H1 (cell line): Measurements from ENCODE around the gene ANO6. TPM values are rescaled to one million over a fixed set of nuclear protein-coding genes. Genes with fewer than 3 reads are reported as not detected.

ENCODE experiments used
- CTCF ChIA-PET: fragments of 300-600 bp; sonication (Branson Sonifier 250); formaldehyde crosslinking; loops from one replicate; lab custom pipeline; 2021; ENCODE audit not compliant: partially characterized antibody; lab: Charles Lee
- POLR2A ChIA-PET: fragments of 300-600 bp; sonication (Branson Sonifier 250); formaldehyde crosslinking; loops from one replicate; lab custom pipeline; 2021; ENCODE audit warnings: inconsistent platforms; ENCODE audit not compliant: partially characterized antibody; lab: Charles Lee
- DNase-seq, 2 experiments: peaks; one replicate each; pipeline versions ENCODE4 v3.0.0 to v3.0.0-alpha.2; 2010 to 2022; ENCODE audit warnings: low spot score in 2 of 2, low read depth in 1 of 2, mixed read lengths in 1 of 2
- FAIRE-seq: peaks from 2 replicates; lab custom pipeline; 2011; peaks lifted over from hg19 to GRCh38; lab: Jason Lieb, UNC
- H2AFZ ChIP-seq: 2 replicates; pipeline ENCODE4 v1.8.1; 2012; ENCODE audit warnings: low read length, inconsistent platforms
- H2AK5ac ChIP-seq: 2 replicates; pipeline ENCODE4 v1.6.1; 2013; ENCODE audit warnings: low read depth, low read length
- H2BK120ac ChIP-seq: replicated peaks from 2 replicates; pipeline ENCODE3; 2013; ENCODE audit warnings: low read depth, low read length, inconsistent platforms
- H2BK12ac ChIP-seq: 2 replicates; pipeline ENCODE4 v1.6.1; 2013; ENCODE audit warnings: low read depth, low read length
- H2BK15ac ChIP-seq: 2 replicates; pipeline ENCODE4 v1.6.1; 2013; ENCODE audit warnings: low read length
- H2BK20ac ChIP-seq: 2 replicates; pipeline ENCODE4 v1.6.1; 2013; ENCODE audit warnings: low read length
- H2BK5ac ChIP-seq: 2 replicates; pipeline ENCODE4 v1.6.1; 2013; ENCODE audit warnings: low read depth, low read length
- H3K14ac ChIP-seq: 2 replicates; pipeline ENCODE4 v1.6.1; 2013; ENCODE audit warnings: inconsistent platforms; ENCODE audit not compliant: insufficient read length
- H3K18ac ChIP-seq: 2 replicates; pipeline ENCODE4 v1.6.1; 2013; ENCODE audit warnings: low read length; ENCODE audit errors: extremely low read depth
- H3K23ac ChIP-seq: 2 replicates; pipeline ENCODE4 v1.6.1; 2013; ENCODE audit warnings: inconsistent platforms; ENCODE audit not compliant: insufficient read length
- H3K23me2 ChIP-seq: 2 replicates; pipeline ENCODE4 v1.6.1; 2013; ENCODE audit warnings: low read depth, low read length
- H3K27ac ChIP-seq: 2 replicates; pipeline ENCODE4 v1.6.1; 2011; ENCODE audit warnings: low read depth, low read length, inconsistent platforms
- H3K27me3 ChIP-seq, 4 experiments: replicated peaks in 1 of 4; 1 replicate in 1 of 4; 2 replicates in 3 of 4; pipeline versions ENCODE4 v1.6.1 to v1.8.1; 2011 to 2013; ENCODE audit warnings: low read length in 3 of 4, mild to moderate bottlenecking in 3 of 4, inconsistent platforms in 2 of 4, mixed read lengths in 2 of 4, moderate library complexity in 1 of 4; ENCODE audit not compliant: control insufficient read depth in 3 of 4, insufficient read depth in 3 of 4; ENCODE audit errors: extremely low read depth in 1 of 4
- H3K36me3 ChIP-seq, 4 experiments: 2 replicates each; pipeline versions ENCODE4 v1.6.1 to v1.8.1; 2011 to 2013; ENCODE audit warnings: mild to moderate bottlenecking in 4 of 4, low read length in 3 of 4, moderate library complexity in 2 of 4, control low read depth in 1 of 4, inconsistent platforms in 1 of 4; ENCODE audit not compliant: insufficient read depth in 4 of 4, control insufficient read depth in 2 of 4
- H3K4ac ChIP-seq: replicated peaks from 2 replicates; pipeline ENCODE3; 2013; ENCODE audit warnings: low read length, low read depth, mixed read lengths, inconsistent platforms; ENCODE audit not compliant: insufficient read length
- H3K4me1 ChIP-seq, 4 experiments: replicated peaks in 1 of 4; 1 replicate in 1 of 4; 2 replicates in 3 of 4; pipeline versions ENCODE4 v1.6.1 to v1.8.1; 2011 to 2013; ENCODE audit warnings: low read length in 3 of 4, inconsistent platforms in 2 of 4, mixed read lengths in 1 of 4; ENCODE audit not compliant: insufficient read depth in 4 of 4, control insufficient read depth in 3 of 4
- H3K4me2 ChIP-seq, 2 experiments: 2 replicates each; pipeline versions ENCODE4 v1.6.1 to v1.8.1; 2011 to 2013; ENCODE audit warnings: low read depth in 2 of 2, low read length in 2 of 2, control low read depth in 1 of 2, inconsistent platforms in 1 of 2, mild to moderate bottlenecking in 1 of 2; ENCODE audit not compliant: insufficient read depth in 1 of 2
- H3K4me3 ChIP-seq, 4 experiments: fragments of 200-600, 300-600 bp in 1 of 4; sonication (generic), shearing (Covaris generic), sonication (Bioruptor Twin) in 1 of 4; 2 replicates each; pipeline versions ENCODE4 v1.5.1 to v1.8.1; 2011 to 2016; ENCODE audit warnings: low read length in 4 of 4, low read depth in 3 of 4, control low read depth in 2 of 4, inconsistent platforms in 2 of 4, mild to moderate bottlenecking in 2 of 4, mixed read lengths in 1 of 4, moderate library complexity in 1 of 4; ENCODE audit not compliant: insufficient read depth in 2 of 4; ENCODE audit errors: extremely low read depth in 1 of 4
- H3K56ac ChIP-seq: replicated peaks from 2 replicates; pipeline ENCODE3; 2013; ENCODE audit warnings: low read depth, mild to moderate bottlenecking, mixed read lengths, low read length, inconsistent platforms; ENCODE audit not compliant: insufficient read length
- H3K79me1 ChIP-seq: 2 replicates; pipeline ENCODE4 v1.6.1; 2013; ENCODE audit warnings: low read depth, low read length, control low read depth
- H3K79me2 ChIP-seq, 2 experiments: 2 replicates each; pipeline versions ENCODE4 v1.6.1 to v1.8.1; 2012 to 2013; ENCODE audit warnings: low read length in 2 of 2, mild to moderate bottlenecking in 2 of 2, inconsistent platforms in 1 of 2; ENCODE audit not compliant: insufficient read depth in 2 of 2, control insufficient read depth in 1 of 2
- H3K9ac ChIP-seq, 4 experiments: replicated peaks in 1 of 4; 1 replicate in 1 of 4; 2 replicates in 3 of 4; pipeline versions ENCODE4 v1.6.1 to v1.8.1; 2011 to 2013; ENCODE audit warnings: low read depth in 3 of 4, low read length in 3 of 4, control low read depth in 2 of 4, mild to moderate bottlenecking in 2 of 4, moderate library complexity in 2 of 4, inconsistent platforms in 1 of 4; ENCODE audit errors: extremely low read depth in 1 of 4
- H3K9me3 ChIP-seq, 2 experiments: 2 replicates each; pipeline versions ENCODE4 v1.6.1 to v1.8.1; 2012 to 2013; ENCODE audit warnings: mild to moderate bottlenecking in 2 of 2, moderate library complexity in 2 of 2, control low read depth in 1 of 2, inconsistent platforms in 1 of 2, low read depth in 1 of 2, low read length in 1 of 2, mixed read lengths in 1 of 2; ENCODE audit not compliant: insufficient read depth in 2 of 2
- H4K20me1 ChIP-seq, 2 experiments: replicated peaks in 1 of 2; 2 replicates each; pipeline versions ENCODE3 to v1.8.1; 2011 to 2013; ENCODE audit warnings: inconsistent platforms in 2 of 2, low read length in 2 of 2, mild to moderate bottlenecking in 1 of 2; ENCODE audit not compliant: insufficient read depth in 2 of 2, control insufficient read depth in 1 of 2
- H4K5ac ChIP-seq: 2 replicates; pipeline ENCODE4 v1.6.1; 2013; ENCODE audit warnings: low read length, low read depth, mixed read lengths, inconsistent platforms; ENCODE audit not compliant: insufficient read length
- H4K8ac ChIP-seq: 2 replicates; pipeline ENCODE4 v1.8.0; 2013; ENCODE audit warnings: mild to moderate bottlenecking, moderate library complexity, low read length, inconsistent platforms; ENCODE audit not compliant: insufficient read depth; ENCODE audit errors: extremely low read depth
- H4K91ac ChIP-seq: replicated peaks from 2 replicates; pipeline ENCODE3; 2013; ENCODE audit warnings: low read length, mixed read lengths, inconsistent platforms; ENCODE audit not compliant: insufficient read length
- ATF2 ChIP-seq: IDR thresholded peaks from 2 replicates; pipeline ENCODE4 v1.6.1; 2012; ENCODE audit warnings: low read length, inconsistent platforms
- BRCA1 ChIP-seq: IDR thresholded peaks from 2 replicates; pipeline ENCODE4 v1.6.1; 2012; ENCODE audit warnings: low read depth, low read length, improper control_type of control experiment
- CBX5 ChIP-seq: fragments of 300-800, 300-1000 bp; sonication (generic); IDR thresholded peaks from 2 replicates; pipeline ENCODE4 v1.7.1; 2016; ENCODE audit warnings: antibody characterized with exemption, low read length, low read depth
- MAFK ChIP-seq: IDR thresholded peaks from 2 replicates; pipeline ENCODE4 v1.6.1; 2012; ENCODE audit warnings: low read depth, mild to moderate bottlenecking, improper control_type of control experiment, low read length
- RBBP5 ChIP-seq: IDR thresholded peaks from 2 replicates; pipeline ENCODE4 v1.7.1; 2012; ENCODE audit warnings: low read depth, mild to moderate bottlenecking, inconsistent platforms, low read length, moderate library complexity, borderline replicate concordance
- TAF7 ChIP-seq: optimal IDR thresholded peaks from 2 replicates; pipeline ENCODE3; 2011; ENCODE audit warnings: low read depth, mild to moderate bottlenecking, inconsistent platforms, low read length, moderate library complexity, borderline replicate concordance
- YY1 ChIP-seq: IDR thresholded peaks from 2 replicates; pipeline ENCODE4 v1.6.1; 2011; ENCODE audit warnings: low read depth, mild to moderate bottlenecking, low read length
- WGBS, 2 experiments: shearing (Covaris generic) in 1 of 2; methylation state at CpG; one replicate each; pipeline versions ENCODE4 v1.1.6 to v1.1.7; 2013 to 2015; ENCODE audit warnings: low lambda C conversion rate in 2 of 2, mixed read lengths in 2 of 2, inconsistent platforms in 1 of 2, low coverage in 1 of 2, missing lambda C conversion rate in 1 of 2; ENCODE audit not compliant: insufficient replicate concordance in 2 of 2, insufficient coverage in 1 of 2, insufficient read length in 1 of 2; ENCODE audit errors: extremely low coverage in 1 of 2, missing lambda C conversion rate in 1 of 2; 5-methylcytosine and 5-hydroxymethylcytosine counted together
- polyA plus RNA-seq, 7 experiments: library from polyadenylated mRNA; depleted of rRNA in 3 of 7; stranded (reverse) in 5 of 7; unstranded in 2 of 7; fragments of >200 nt in 5 of 7; fragments of 200-250 nt in 2 of 7; gene quantifications; 1 replicate in 5 of 7; 2 replicates in 1 of 7; 4 replicates in 1 of 7; pipeline versions ENCODE4 v1.2.1 to v1.2.3, GENCODE V29; 2011 to 2013; ENCODE audit warnings: missing spikeins in 2 of 7, mixed read lengths in 2 of 7
- total RNA-seq: library from RNA; stranded (reverse); fragmentation: NEBNext Ultra II Directional; extraction: Animal tissue kit (Norgen Biotek cat#: 25700); gene quantifications from 2 replicates; pipeline ENCODE4 v1.2.1, GENCODE V29; 2021
- TF ChIP-seq, protein P1 (sequence below): IDR thresholded peaks from 2 replicates; pipeline ENCODE4 v1.6.1; 2012; ENCODE audit warnings: inconsistent platforms

The ANO6 gene
- total and polyA plus RNA-seq, 2 of the 8 experiments (the other 6 are each of a cell fraction or from before 2014, with no cell fraction given) = 15.1 to 39.7 TPM

DNA sequence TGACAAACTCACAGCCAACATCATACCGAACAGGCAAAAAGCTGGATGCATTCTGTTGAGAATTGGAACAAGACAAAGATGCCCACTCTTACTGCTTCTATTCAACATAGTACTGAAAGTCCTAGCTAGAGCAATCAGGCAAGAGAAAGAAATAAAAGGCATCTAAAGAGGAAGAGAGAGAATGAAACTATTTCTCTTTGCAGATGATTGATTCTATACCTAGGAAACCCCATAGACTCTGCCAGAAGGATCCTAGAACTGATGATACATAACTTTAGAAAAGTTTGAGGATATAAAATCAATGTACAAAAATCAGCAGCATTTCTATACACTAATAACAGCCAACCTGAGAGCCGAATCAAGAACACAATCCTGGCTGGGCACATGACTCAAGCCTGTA, 6.1 kb upstream of the ANO6 start:
- Histone ChIP-seq H2BK12ac (no peak overlapping the region), H3K4ac (no peak overlapping the region), H3K27me3 (no peaks in the 10 kb centered on the region), H3K4me3 (no peak overlapping the region), H3K36me3 (no peaks in the 10 kb centered on the region; a peak in 1 of 8 replicates), H4K20me1 (no peaks in the 10 kb centered on the region), H2AK5ac (no peak overlapping the region), H3K27ac (no peak overlapping the region), H3K9ac (no peak overlapping the region), H3K18ac (no peak overlapping the region), H3K14ac (no peak overlapping the region), H2BK20ac (no peak overlapping the region), H4K8ac (no peak overlapping the region), H3K9me3 (no peaks in the 10 kb centered on the region), H3K4me1 (0 out of 7 replicates have a peak, but pooled peaks cover 0 to under 1% (median 0%) of the 10 kb centered on the region in 4 experiments), H2BK5ac (no peak overlapping the region), H4K5ac (no peak overlapping the region), H2BK15ac (no peak overlapping the region), H3K79me1 (no peaks in the 10 kb centered on the region), H3K23me2 (no peaks in the 10 kb centered on the region), H3K56ac (no peak overlapping the region), H3K23ac (no peak overlapping the region), H2AFZ (no peak overlapping the region), H4K91ac (no peak overlapping the region), H3K4me2 (no peak overlapping the region), H2BK120ac (no peak overlapping the region), H3K79me2 (peaks cover 0 to 3% of the 10 kb centered on the region in 2 experiments; a peak in 2 of 4 replicates)
- no peak for TF ChIP-seq CBX5
- TF ChIP-seq ATF2 = no peak
- TF ChIP-seq RBBP5 = no peak
- TF ChIP-seq YY1 = no peak
- no peak for TF ChIP-seq TAF7
- no peak for TF ChIP-seq MAFK
- TF ChIP-seq BRCA1 = no peak
- TF ChIP-seq, protein P1, sequence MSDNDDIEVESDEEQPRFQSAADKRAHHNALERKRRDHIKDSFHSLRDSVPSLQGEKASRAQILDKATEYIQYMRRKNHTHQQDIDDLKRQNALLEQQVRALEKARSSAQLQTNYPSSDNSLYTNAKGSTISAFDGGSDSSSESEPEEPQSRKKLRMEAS = no peak
- DNase-seq = no peak
- WGBS, 2 experiments = 93% methylated on average over 2 of the region's 2 CpGs; no CpG with 5 or more reads in 1 of the 2 experiments
- POLR2A ChIA-PET = interaction anchor here (1.2 to 1.7 kb wide), 2 partner anchors 11 to 20 kb away, joined by 3 to 5 read pairs; no protein-coding TSS in a partner anchor
- CTCF ChIA-PET = interaction anchor here (0.7 to 1.1 kb wide), 2 partner anchors 18 to 26 kb away, joined by 3 read pairs; no protein-coding TSS in a partner anchor
- FAIRE-seq = no peak
